Activated CD4-positive, alpha-beta T cell treated with anti-CD3 and anti-CD28 coated beads, Interleukin-10, Interleukin-2, amounts not matched to agents 100 ng/mL and 50 ng/mL, durations not matched to agents 16 hours and 8 hours (primary cell): ENCODE data around the gene RAB3A.
A peak's percentile ranks its signal among the peaks of the same experiment; 100 is the strongest.
"Not testable (repeated sequence)": the region's sequence is repeated elsewhere in the genome, so short reads cannot be mapped to it uniquely, and the experiment has no call there.

Source experiments
- DNase-seq: peaks from one replicate; pipeline ENCODE4 v3.0.0-alpha.2; 2020

The RAB3A gene

DNA sequence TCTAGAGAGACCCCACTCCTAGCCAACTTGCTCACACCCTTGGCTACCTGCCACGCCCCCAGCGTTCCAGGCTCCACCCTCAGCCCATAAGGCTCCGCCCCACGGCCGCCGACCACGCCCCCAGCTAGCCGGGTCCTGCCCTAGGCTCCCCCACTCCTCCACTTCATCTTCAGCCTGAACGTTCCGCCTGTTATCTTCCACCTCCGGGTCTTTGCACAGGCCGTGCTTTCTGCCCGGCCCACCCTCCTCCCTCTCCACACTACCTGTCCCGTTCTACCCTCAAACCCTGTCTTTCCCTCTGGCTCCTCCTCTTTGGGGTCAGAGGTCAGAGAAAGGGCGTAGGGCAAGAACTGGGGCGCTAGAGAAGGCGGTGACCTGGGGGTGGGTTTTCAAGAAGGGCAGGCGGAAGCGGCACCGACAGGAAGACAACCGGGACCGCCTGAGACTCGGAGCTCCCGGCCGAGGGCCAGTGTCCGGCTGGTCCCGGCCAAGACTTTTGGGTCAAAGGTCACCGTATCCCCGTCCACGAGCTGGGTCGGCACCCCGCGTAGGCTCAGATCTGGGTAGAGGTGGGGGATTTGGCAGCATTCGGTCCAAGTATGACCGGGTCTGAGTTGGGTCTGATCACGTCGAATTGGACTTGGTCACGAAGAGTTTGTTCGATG lies 20.1 kb upstream of the RAB3A start:
- peak; percentile 43 for DNase-seq

DNA sequence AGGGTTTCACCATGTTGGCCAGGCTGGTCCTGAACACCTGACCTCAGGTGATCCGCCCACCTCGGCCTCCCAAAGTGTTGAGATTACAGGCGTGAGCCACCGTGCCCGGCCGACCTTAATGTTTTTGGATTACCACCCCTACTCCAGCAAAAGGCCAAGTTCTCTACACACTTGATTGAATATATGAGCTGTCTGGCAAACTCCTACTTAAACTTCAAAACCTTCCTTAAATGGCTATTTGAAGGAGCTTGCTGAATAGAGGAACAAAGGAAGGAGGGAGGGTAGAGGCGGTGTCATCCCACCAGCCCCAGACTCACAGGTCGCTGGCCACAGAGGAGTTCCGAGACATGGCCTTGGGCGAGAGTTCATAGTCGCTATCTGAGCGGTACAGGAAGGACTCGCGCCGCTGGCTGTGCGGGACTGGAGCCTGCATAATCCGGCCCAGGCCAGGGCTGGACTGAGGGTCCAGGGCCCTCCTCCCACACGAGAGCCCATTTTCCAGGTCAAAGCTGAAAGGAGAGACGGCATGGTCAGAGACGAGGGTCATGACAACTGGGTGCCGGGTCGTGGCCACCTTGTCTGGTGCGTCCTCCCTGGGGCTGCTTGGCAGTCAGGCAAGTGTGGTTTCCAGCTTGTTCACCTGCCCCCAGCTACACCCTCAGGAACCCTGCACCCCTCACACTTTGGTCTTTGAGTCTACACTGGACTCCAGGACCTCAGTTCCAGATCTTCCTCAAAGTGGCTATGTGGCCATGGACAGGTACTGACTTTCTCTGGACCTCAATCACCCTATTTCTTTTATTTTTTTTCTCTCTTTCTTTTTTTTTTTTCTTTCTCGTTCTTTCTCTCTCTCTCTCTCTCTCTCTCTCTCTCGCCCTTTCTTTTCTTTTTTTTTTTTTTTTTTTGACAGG lies 18.2 kb upstream of the RAB3A start:
- no peak for DNase-seq

DNA sequence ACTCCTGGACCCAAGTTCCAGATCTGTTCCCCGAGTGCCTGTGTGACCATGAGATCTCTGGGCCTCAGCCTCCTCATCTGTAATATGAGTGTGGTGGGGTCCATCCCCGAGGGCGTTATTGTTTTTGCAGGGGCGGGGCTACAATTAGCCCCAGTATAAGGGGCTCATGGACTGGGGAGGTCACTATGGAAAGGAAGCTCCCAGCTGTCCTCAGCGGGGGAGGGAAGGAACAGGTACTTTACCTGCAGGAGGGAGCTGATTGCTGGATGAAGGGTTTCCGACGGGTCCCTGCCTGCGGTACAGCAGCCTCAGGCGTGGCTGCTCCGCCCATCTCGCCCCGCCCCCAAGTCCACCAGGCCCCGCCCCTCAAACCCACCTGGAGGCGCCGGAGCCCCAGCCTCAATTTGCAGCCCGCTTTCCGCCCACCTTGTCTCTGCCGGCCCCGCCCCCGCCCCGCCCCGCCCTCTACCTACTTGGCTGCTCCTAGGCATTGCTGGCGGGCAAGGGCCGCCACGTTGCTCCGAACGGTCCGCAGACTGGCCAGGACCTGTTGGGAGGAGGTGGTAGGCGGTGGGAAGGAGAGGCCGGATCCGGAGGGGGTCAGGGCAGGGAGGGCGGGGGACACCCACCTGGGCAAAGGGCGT lies 16.9 kb upstream of the RAB3A start:
- DNase-seq = no peak

DNA sequence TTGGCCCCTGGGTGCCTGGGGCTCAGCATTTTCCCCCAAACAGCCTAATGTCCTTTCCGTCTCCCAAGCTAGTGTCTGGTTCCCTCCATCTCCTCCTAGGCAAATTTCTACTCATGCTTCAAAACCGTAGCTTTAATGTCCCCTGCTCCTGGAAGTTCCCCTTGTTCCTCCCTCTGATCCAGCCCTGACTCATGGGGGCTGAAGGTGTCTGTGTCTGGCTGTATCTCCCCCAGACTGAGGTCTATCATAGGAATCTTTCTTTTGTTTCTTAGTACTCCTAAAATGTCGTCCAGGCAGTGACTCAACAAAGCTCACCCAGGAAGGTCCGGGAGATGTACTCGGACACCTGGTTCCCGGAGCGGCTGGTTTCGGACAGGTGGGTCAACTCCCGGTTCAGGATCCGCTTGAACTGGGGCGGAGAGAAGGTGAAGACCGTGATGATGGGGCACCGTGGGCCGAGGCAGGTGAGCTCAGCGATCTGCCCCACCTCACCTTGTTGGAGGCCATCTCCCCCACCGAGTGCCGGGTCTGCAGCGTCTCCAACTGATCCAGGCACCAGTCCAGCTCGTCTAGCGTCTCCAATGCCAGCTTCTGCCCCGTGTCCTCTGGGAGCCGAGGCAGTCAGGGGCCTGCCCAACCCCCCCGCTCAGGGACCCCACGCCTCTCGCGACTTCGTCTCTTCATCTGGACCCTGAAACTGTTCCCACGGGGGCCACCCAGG lies 16.2 kb upstream of the RAB3A start:
- DNase-seq = no peak

DNA sequence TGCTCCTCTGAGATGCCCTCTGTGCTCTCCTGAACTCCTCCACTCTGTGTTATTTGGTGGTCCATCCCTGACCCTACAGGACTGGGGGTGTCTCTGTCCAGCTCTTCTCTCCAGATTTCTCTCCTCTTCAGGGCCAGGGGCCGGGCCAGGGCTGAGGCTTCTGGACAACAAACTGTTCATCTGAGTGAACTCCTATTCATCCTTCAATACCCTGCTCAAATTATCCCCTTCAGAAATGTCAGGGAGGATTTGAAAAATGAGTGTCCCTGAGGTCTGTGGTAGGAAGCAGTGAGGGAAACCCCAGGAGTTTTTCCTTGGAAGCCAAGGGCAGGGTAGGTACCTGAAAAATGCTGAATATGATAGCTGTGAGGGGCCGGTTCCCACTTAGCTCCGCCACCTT lies 14.8 kb upstream of the RAB3A start:
- no peak for DNase-seq

DNA sequence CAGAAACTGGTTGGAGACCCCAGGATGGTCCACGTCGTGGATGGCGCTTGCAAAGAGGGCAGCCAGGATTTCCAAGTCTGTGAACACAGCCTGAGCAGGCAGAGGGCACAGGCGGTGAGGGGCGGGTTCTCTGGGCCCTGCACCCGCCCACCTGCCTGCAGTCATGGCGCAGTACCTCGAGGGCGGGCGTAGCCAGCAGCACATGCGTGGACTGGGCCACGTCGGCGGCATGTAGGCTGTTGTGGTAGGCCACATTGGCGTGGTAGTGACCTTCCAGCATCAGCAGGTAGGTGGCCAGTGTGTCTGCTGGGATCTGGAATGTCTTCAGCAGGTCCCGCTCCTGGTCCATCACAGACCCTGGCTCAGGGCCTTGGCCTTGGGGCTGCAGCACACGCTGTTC lies 14.3 kb upstream of the RAB3A start:
- DNase-seq = no peak

DNA sequence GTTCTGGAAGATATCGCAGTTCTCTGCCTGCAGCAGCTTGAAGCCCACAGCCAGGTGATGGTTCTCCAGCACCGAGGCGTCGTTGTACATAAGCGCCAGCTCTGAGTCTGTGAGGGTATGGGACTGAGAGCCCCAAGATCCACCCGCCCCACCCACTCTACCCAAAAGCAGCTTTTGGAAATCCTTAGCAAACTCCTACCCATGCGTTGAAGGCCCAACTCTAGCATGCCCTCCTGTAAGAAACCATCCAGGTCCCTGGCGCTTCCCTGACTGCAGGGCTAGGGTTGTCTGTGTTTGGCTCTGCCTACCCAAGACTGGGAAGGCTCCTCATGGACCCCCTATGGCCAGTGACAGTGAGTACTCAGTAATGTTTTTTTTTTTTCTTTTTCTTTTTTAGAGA lies 12.9 kb upstream of the RAB3A start:
- no peak for DNase-seq

DNA sequence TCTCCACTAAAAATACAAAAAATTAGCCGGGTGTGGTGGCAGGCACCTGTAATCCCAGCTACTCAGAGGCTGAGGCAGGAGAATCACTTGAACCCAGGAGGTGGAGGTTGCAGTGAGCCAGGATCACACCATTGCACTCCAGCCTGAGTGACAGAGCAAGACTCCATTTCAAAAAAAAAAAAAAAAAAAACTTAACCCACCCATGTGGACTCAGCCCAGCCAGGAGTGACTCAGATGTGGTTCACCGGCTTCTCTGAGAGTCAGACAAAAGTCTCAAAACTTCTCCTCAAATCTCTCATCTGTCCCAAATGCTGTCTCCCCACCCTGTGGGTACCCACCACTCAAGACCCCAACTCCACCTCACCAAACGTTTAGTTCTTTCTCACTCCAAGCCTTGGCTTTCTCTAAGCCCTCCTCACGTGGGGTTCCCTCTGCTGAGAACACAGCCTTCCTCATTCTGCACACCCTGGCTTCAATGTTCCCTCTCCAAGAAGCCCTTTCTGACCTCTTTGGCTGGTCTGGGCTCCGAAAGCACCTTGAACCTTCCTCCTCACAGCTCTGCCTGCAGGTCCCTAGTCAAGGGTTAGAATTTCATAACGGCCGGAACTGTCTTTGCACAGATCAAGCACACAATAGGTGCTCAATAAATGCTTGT lies 11.1 kb upstream of the RAB3A start:
- DNase-seq = no peak

DNA sequence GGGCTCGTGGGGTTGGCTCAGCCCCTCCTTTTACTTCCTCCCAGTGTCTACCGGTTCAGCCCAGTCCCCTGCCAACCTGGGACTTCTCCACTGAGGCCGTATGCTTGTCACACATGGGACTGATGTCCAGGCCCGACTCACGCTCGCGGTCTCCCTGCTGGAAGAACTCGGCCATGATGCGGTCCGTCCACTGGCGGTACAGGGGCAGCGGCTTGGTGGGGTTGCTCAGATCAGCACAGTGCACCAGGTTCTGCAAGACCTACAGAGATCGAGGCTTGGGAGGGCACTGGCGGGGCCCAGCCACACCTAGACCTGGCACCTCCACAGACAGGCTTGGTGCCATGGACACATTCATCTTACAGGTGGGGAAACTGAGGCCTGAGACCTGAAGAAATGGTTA lies 7.8 kb upstream of the RAB3A start:
- no peak for DNase-seq

DNA sequence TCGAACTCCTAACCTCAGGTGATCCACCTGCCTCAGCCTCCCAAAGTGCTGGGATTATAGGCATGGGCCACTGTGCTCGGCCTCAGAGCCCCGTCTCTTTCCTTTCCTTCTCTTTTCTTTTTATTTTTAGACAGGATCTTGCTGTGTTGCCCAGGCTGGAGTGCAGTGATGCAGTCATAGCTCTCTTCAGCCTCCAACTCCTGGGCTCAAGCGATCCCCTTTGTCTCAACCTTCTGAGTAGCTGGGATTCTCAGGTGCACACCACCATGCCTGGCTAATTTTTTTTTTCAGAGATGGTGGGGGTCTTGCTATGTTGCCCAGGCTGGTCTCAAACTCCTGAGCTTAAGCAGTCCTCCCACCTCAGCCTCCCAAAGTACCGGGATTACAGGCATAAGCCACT lies 6.1 kb upstream of the RAB3A start:
- not testable (repeated sequence) for DNase-seq

DNA sequence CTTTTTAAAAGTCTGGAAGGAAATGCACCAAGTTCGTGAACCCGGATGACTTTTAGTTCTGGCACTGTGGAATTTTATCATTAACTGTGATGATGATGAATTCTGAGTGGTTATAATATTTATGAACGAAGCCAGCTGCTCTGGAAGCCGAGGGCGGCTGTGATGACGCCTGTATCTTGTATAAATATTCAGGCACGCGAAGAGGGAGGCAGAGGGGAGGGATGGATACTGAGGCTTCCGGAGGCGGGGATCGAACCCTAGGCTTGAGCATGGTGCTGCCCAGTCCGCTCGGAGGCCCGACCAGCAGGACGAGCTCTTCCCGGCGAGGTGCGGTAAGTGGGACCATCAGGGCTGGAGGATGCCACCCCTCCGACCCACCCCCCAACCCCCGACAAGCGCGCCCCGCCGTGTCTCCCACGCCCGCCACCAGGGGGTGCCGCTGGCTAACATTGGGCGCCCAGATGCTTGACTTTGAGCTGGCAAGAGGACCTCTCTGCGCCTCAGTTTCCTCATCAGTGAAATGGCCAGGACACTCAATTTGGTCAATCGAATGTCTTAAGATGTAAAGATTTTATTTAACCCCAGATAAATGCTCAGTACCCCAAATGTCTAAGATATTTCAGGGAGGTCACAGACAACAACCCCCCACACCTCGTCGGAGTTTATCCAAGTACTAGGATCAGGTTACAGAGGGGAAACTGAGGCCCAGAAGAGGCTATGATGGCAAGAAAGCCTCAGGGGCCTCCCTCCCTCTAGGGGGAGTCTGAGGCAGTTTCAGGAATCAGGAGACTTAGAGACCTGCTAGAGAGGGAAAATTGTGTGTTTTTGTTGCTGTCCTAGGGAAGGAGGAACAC lies 4.5 kb upstream of the RAB3A start:
- peak; percentile 47 for DNase-seq

DNA sequence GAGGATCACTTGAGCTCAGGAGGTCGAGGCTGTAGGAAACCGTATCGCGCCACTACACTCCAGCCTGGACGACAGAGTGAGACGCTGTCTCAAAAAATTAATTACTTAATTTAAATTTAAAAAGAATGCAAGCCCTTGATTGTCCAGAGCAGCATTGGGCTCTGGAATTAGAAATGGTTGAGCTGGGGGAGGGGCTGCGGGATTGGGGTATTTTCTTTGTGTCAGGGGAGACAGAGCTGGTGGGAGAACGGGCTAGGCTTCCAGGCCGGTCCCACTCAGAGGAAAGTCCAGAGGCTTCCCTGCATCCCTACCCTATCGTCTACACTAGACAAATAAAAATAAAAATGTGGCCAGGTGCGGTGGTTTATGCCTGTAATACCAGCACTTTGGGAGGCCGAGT lies 2.2 kb upstream of the RAB3A start:
- DNase-seq = no peak

DNA sequence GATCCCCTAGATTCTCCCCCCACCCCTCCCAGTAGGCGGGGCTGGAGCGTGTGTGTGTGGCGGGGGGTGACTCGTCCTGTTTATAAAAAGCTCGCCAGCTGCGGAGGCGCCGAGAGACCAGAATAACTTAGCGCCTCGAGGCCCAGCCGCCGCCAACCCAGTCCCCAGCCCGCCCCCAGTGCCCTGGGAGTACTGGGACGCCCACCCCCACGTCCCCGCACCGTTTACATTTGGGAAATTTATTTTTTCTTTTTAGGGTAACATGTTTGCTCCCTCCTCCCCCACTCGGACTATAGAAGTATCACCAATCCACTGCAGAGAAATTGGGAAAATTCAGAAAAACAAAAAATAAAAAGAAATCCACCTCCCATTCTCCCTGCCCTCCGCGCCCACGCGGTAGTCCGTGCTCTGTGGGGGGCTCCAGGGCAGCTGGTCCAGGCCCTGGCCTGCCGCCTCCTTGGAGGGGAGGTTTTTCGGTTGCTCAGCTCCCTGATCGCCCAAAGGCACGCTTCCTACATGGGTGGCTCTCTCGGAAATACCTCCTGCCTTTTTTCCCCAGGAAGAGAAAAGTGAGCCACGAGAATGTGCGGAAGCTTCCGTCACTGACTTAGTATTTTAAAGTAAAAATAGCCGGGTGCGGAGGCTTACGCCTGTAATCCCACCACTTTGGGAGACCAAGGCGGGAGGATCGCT lies 1.5 kb upstream of the RAB3A start:
- DNase-seq = peak; percentile 42

DNA sequence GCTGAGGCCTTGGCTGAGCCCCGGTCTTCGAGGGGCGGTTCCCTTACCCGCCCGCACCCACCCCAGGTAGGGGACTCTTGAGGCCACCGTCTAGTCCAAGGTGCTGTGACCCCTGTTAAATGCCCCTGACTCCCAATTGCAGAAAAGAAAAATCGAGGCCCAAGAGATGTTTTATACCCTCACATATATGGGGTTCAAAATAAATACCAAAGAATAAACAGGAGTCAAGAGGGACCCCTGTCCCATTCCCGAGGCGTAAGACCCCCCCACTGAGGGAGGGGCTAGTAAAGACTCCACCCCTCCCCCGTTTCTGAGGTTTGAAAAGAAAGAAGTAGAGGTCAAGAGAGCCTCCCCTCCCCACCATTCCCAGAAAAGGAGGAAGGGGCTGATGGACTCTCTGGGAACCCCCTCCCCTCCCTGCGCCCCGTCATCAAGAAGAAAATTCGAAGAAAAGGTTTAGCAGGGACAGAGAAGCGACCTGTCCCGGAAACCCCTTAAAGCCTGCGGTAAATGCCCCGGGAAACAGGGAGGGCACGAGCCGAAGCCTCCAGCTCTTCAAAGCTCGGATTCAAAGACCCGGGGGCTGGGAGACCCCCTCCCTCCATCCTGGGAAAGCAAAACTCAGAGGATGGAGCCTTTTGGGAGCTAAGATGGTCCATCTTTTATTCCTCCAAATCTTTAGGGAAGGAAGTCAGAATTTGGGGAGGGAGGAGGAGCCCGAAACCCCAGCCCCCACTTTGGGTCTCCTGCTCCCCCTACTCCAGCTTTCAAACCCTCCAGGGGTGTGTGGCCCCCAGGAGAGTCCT lies 755 bp upstream of the RAB3A start:
- peak; percentile 42 for DNase-seq

DNA sequence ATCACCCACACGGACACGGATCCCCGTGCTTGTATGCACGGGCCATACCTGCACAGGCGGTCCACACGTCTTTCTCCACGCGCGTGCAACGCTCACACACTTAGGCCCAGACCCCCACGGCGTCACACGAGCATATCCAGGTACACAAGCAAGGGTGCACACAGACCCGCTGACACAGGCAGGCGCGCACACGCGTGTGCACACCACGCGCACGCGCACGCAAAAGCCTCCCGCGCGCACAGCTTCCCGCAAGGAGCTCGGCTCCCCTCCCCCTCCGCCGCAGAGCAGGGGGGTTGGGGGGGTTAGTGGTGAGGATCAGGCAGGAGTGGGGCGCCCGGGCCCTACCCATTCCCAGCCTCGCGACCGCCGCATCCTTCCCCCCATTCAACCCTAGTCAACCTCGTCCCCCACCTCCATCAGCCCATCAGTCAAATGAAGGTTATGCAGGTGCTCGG lies 407 bp downstream of the RAB3A start:
- DNase-seq = peak; percentile 51

DNA sequence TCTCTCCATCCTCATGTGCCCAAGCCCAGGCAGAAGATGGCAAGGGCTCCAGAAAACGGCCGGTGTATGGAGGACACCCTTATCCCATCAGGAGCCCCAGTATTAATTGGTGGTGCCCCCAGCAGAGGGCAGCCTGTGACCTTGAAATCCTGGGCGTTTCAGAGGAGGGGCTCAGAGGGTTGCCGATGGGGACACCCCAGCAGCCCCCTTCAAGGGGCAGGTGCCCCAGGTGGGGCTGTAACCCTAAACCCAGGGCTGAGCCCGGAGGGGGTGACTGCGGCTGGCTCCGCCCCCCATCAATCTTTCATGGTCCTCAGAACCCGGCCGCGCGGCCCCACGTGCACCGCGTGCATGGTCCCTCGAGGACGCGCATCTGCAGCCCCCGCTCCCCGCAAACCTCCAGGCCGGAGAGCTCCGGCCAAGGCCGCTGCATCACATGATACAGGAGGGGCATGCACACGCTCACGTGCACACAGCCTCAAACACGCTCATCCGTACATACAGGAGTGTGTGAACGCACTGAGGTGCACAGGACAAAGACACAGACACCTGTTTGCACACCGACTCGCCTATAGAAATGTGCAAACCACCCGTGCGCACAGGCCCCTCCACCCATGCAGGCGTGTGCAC lies 949 bp downstream of the RAB3A start:
- DNase-seq = no peak

DNA sequence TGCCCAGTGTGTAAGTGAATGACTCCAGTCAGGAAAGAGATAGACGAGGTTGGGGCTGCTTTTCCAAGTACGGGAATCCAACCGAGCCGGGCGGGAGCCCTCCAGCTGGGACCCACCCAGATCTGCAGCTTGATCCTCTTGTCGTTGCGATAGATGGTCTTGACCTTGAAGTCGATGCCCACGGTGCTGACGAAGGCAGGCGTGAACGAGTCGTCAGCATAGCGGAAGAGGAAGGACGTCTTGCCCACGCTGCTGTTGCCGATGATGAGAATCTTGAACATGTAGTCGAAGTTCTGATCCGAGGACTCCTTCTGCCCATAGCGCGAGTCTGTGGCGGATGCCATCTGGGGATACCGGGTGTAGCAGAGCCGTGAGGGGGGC lies 1.5 kb downstream of the RAB3A start:
- no peak for DNase-seq

DNA sequence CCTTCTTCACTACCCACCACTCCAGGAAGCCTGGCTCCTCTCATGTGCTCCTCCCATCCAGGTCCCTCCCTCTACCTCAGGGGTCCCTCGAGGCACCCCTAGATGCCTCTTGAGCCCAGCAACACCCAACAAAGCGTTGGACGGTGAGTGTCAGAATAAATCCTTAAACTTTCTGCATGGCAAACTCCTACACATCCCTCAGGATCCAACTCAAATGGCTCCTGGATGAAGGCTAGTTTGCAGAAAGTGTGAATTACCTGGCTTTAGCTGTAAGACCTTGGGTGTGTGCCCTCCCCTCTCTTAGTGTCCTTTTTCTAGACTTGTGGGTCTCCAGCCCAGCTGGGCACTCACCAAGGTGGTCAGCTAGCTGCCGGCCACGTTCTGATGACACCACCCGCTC lies 5.5 kb downstream of the RAB3A start:
- DNase-seq = no peak

DNA sequence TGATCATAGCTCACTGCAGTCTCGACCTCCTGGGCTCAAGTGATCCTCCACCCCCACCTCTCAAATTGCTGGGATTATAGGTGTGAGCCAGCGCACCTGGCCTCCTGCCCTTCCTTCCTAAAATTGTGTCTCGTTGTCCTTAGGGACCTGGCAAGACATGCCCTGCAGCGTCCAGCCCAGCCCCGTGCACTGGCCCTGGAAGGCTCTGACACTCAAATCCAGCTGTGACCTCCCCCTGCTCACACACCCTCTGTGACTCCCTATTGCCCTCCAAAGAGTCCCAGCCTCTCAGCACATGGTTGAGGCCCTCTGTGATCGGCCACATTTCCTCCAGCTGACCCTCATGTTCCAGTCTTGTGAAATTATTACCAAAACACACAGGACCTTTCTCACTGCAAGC lies 5.9 kb downstream of the RAB3A start:
- DNase-seq = no peak

DNA sequence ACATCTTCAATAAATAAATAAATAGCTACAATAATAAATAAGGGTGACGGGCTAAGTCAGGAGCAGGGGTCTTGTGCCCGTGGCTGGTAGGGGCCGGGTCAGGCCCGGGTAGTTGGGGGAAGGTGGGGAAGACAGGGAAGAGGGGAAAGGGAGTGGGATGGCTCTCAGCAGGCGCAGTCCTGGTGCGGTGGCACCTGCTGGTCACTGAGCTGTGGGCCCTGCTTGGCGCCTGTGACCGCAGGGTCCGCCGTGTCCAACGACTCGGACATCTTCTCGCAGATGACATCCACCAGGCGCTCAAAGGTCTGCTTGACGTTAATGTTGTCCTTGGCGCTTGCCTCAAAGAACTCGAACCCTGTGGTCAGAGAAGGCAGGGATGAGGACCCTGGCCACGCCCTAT lies 6.5 kb downstream of the RAB3A start:
- no peak for DNase-seq
